Measurements from ENCODE around the gene THEM4. TPM values are rescaled to one million over a fixed set of nuclear protein-coding genes. Genes with fewer than 3 reads are reported as not detected.

Gene THEM4
- total and polyA plus RNA-seq, 7 donors = 4.9 to 21.9 (median 16.1) TPM

GRCh38 chr1:151945725-151946722, 36.7 kb upstream of the THEM4 start:
- H3K27me3 ChIP-seq = no peaks in the 10 kb centered on the region
- H3K4me3 ChIP-seq = no peak overlapping the region
- peak in 3 of 4 donors; percentile 27 to 74 (median 49) for TF ChIP-seq POLR2AphosphoS5 (IDR thresholded peaks at IDR 0.05)
- TF ChIP-seq EP300 (IDR thresholded peaks at IDR 0.05) = no peak
- 24 to 38% methylated on average over 10 of the region's 10 CpGs for WGBS, 2 donors
- H3K9me3 ChIP-seq = no peaks in the 10 kb centered on the region
- no peaks in the 10 kb centered on the region for H3K36me3 ChIP-seq
- intact Hi-C loops (cut with DNase I) = no loop called here
- H3K27ac ChIP-seq = peak overlapping the region; percentile 46 to 85 (median 71)
- peak; percentile 95 for DNase-seq
- peaks cover 0 to 47% (median 36%) of the 10 kb centered on the region in 4 donors for H3K4me1 ChIP-seq

- Histone ChIP-seq H3K27me3 (no peaks in the 10 kb centered on the region), H3K27ac (peak overlapping the region; percentile 46 to 85 (median 71)), H3K36me3 (no peaks in the 10 kb centered on the region), H3K4me3 (no peak overlapping the region), H3K9me3 (no peaks in the 10 kb centered on the region), H3K4me1 (peaks cover 0 to 54% (median 40%) of the 10 kb centered on the region in 4 donors)
- WGBS, 2 donors = 61 to 74% methylated on average over 3 of the region's 3 CpGs
- DNase-seq = no peak
- TF ChIP-seq CTCF (IDR thresholded peaks at IDR 0.05) = no peak
- no peak for TF ChIP-seq POLR2AphosphoS5 (IDR thresholded peaks at IDR 0.05)
- intact Hi-C loops (cut with DNase I) = no loop called here
Observed at GRCh38 chr1:151944857-151945575, 35.7 kb upstream of the THEM4 start.

- Histone ChIP-seq H3K27me3 (no peaks in the 10 kb centered on the region), H3K36me3 (no peaks in the 10 kb centered on the region), H3K4me1 (peaks cover 0 to 54% (median 40%) of the 10 kb centered on the region in 4 donors), H3K27ac (peak overlapping the region; percentile 46 to 85 (median 71)), H3K4me3 (no peak overlapping the region), H3K9me3 (no peaks in the 10 kb centered on the region)
- TF ChIP-seq CTCF (IDR thresholded peaks at IDR 0.05) (no peak), POLR2AphosphoS5 (IDR thresholded peaks at IDR 0.05) (peak in 1 of 4 donors; percentile 36)
- 41 to 56% methylated on average over 7 of the region's 7 CpGs for WGBS, 2 donors
- intact Hi-C loops (cut with DNase I) = no loop called here
- no peak for DNase-seq
Observed at GRCh38 chr1:151944126-151944856, 35.0 kb upstream of the THEM4 start.

- 97 to 98% methylated on average over 1 of the region's 1 CpG for WGBS, 2 donors
- intact Hi-C loops (cut with DNase I) = no loop called here
Observed at GRCh38 chr1:151943591-151943990, 34.3 kb upstream of the THEM4 start.

GRCh38 chr1:151942882-151943281, 33.6 kb upstream of the THEM4 start:
- WGBS, 2 donors = 91 to 96% methylated on average over 1 of the region's 1 CpG
- Histone ChIP-seq H3K27me3 (no peaks in the 10 kb centered on the region), H3K27ac (peak overlapping the region in 2 of 4 donors; percentile 20 to 64), H3K36me3 (no peaks in the 10 kb centered on the region), H3K4me3 (no peak overlapping the region), H3K4me1 (peaks cover 0 to 54% (median 40%) of the 10 kb centered on the region in 4 donors), H3K9me3 (no peaks in the 10 kb centered on the region)
- no peak for DNase-seq
- TF ChIP-seq POLR2A (IDR thresholded peaks at IDR 0.05) (no peak), CTCF (IDR thresholded peaks at IDR 0.05) (no peak), EP300 (IDR thresholded peaks at IDR 0.05) (no peak), POLR2AphosphoS5 (IDR thresholded peaks at IDR 0.05) (no peak)
- intact Hi-C loops (cut with DNase I) = no loop called here

More at GRCh38 chr1:151943591-151943990, 34.3 kb upstream of the THEM4 start:
- Histone ChIP-seq H3K27ac (peak overlapping the region in 3 of 4 donors; percentile 71 to 85 (median 71)), H3K4me3 (no peak overlapping the region), H3K4me1 (peaks cover 0 to 54% (median 40%) of the 10 kb centered on the region in 4 donors), H3K27me3 (no peaks in the 10 kb centered on the region), H3K9me3 (no peaks in the 10 kb centered on the region), H3K36me3 (no peaks in the 10 kb centered on the region)
- no peak for DNase-seq
- no peak for TF ChIP-seq EP300 (IDR thresholded peaks at IDR 0.05)
